Measurements from ENCODE around the gene TMEM60.

TMEM60 gene

DNA sequence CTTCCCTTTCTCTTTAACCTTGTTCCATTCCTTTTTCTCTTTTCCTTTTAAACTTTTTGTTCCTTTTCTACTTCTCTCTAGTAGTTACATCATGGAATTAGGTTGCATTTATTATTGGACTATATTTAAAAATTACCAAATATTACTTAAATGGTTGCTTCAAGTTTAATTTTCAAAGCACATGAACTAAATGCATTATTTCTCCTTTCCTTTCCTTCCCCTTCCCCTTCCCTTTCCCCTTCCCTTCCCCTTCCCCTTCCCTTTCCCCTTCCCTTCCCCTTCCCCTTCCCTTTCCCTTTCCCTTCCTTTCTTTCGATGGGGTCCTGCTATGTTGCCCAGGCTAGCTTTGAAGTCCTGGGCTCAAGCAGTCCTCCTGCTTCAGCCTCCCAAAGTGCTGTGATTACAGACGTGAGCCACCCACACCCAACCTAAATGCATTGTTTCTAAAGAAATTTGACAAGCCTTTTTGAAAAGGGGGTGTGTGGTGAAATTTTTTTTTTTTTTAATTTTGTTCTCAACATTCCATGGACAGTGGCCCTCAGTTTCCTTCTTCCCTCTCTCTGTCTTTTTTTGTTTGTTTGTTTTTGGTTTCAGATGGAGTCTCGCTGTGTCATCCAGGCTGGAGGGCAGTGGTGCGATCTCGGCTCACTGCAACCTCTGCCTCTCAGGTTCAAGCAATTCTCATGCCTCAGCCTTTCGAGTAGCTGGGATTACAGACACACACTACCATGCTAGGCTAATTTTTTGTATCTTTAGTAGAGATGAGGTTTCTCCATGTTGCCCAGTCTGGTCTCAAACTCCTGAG is 31.2 kb downstream of the TMEM60 start:
- no peak for DNase-seq

DNA sequence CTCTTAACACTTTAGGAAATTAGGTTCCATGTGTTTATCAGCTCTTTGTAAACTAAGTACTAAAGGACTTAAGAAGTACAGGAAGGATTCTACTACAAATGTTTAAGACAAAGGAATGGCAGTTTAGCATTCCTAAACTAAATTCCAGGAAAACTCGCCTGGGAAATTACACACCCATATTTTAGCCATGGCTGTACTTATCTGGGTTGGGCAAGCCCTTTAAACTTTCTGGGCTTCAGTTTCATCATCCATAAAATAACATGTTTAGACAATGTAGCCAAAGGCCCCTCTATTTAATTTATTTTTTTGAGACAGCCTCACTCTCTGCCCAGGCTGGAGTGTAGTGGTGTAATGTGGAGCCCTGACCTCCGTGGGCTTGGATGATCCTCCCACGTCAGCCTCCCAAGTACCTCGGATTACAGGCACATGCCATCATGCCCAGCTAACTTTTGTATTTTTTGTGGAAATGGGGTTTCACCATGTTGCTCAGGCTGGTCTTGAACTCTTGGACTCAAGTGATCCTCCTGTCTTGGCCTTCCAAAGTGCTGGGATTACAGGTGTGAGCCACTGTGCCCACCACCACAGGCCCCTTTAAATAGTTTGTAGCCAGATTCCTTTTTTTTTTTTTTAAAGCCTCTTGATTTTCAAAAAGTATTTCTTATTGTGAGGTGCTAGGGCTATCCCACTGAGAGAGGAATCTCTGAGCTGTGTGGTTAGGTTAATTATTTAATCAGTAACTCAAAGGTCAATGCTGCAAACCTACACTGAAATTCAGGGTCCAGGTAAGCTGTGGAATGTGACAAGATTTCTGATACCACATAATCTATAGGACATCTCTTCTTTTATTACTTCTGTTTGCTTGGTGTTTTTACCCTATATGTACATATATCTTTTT is 32.1 kb downstream of the TMEM60 start:
- DNase-seq = no peak

DNA sequence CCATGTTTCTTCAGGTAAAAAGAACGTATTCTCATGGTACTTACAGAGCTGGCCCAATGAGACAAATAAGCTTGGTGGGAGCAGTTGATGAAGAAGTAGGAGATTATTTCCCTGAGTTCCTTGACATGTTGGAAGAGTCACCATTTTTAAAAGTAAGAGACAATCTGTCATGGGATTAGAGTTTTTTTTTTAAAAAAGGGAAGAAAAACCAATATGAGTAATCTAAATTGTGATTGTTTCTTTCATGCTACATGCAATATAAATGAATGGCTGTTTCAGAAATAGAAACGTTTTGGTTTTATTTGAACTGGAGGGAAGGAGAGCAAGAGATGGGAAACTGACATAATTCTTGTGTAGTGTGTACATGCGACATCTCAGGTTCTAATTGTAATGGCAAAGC is 32.8 kb downstream of the TMEM60 start:
- no peak for DNase-seq

DNA sequence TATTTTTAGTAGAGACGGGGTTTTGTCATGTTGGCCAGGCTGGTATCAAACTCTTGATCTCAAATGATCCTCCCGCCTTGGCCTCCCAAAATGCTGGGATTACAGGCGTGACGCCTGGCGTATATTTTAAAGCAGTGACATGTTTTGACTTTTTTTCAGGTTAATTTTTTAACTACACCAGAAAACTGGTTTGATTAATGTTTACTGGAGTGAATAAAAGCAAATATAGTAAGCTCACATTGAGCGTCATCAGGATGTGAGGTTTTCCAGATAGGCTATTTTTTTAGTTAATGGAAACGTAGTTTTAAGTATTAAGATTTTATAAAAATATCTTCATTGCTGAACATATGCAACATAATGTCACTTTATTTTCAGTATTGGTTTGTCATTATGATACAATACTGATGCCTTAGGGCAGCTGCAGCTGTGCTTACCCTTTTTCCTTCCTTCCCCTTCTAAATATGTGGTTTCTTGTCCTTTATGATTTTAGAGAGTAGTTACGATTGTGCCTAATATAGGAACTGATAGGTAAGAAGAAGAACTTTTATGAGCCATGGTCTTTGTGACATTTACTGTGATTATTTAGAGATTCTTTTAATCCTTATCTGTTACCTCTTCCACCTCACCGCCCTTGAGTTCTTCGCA is 37.3 kb downstream of the TMEM60 start:
- no peak for DNase-seq

DNA sequence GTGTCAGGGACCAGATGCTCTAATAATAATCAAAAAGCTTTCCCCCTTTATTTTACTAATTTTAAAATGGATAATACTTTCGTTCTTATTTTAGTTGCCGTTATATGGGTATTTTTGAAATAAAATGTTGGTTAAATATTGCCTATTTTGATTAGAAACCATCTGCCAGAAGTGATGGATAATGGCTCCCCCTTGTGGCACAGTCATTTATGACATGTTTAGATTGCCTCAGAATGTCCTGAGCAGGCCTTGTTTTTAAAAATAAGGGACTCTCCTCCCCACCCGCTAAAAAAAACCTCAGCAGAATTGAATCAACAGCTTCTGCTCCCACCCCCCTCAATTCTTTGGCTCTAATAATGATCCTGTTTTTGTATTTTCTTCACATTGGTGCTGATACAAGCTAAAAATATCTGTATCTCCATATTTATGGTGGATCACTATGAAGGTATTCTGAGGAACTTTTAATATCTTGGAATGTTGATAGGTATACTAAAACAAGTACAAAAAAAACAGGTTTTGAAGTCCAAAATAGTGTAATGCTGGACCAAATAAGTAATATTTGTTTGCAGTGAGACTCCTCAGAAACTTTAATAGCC is 38.8 kb downstream of the TMEM60 start:
- peak; percentile 74 for DNase-seq

DNA sequence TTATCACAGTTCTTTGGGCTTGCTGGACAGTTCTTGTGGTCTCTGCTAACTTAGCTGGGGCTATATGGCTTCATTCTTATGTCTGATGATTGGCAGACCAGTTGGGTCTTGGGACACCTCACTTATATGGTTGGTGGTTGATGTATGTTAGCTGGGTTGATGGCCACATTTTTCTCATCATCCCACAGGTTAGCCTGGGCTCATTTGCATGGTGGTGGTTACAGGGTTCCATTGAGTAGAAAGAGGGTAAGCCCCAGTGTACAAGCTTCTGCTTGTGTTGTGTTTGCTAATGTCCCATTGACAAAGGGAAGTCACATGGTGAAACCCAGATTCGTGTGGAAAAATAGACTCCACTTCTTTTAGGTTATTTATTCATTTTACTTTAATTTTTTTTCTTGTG is 40.6 kb downstream of the TMEM60 start:
- DNase-seq = peak; percentile 2

DNA sequence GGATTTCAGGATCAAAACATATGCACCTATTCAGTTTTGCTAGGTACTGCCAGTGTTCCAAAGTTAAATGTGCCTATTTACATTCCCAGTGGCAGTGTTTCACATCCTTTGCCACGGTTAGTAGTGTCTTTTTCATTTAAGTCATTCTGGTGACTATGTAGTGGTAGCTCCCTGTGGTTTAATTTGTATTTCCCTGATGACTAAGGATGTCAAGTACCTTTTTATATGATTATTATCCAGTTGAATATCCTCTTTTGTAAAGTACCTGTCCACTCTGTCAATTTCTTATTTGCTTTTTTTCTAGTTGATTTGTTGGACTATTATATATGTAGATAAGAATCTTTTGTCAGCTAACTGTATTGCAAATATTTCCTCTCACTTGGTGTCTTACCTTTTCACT is 45.1 kb downstream of the TMEM60 start:
- no peak for DNase-seq

DNA sequence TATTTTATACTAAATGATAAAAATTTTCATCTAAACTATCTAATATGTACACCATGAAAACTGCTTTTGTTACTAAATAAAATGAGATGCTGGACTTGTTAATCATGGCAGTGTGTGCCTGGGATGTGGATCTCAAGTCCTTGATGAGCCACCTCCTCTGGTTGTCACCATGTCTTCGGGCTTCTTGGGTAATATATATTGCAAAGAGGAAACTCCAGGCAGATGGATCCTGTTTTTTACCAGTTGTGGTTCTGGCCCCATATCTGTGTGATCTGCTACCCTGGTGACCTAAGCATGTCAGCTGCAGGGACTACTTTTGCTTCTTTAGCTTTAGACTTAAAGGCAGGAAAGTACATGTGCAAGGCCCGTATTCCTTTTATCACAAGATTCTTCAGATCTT is 46.2 kb downstream of the TMEM60 start:
- no peak for DNase-seq

DNA sequence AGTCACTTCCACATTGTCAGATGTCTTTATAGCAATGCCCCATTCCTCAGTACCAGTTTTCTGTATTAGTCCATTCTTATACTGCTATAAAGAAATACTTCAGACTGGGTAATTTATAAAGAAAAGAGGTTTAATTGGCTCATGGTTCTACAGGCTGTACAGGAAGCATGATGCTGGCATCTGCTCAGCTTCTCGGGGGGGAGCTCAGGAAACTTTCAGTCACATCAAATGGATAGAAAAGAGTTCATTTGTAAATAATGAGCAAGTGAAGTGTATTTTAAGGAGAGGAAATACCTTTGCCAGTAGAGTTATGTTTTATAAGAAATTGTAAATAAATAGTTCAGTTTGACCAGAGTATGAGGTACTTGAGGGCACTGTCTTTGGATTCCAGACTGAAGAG is 50.5 kb downstream of the TMEM60 start:
- DNase-seq = no peak

DNA sequence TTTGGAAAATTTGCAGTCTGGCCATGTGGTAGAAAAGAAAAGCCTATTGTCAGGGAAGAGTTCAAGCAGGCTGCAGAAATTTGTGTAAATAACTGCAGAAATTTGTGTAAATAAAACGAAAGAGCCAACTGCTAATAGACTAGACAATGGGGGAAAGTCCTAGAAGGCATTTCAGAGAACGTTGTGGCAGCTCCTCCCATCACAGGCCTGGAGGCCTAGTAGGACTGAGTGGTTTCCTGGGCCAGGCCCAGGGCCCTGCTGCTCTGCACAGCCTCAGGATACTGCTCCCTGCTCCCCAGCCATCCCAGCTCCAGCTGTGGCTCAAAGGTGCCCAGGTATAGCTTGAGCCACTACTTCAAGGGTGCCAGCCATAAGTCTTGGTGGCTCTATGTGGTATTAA is 51.1 kb downstream of the TMEM60 start:
- DNase-seq = no peak

DNA sequence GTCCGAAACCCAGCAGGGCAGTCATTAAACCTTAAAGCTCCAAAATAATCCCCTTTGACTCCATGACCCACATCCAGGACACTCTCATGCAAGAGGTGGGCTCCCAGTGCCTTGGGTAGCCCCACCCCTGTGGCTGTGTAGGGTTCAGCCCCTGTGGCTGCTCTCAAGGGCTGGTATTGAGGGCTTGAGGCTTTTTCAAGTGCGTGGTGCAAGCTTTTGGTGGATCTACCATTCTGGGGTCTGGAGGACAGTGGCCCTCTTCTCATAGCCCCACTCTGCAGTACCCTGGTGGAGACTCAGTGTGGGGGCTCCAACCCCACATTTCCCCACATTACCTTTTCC is 51.4 kb downstream of the TMEM60 start:
- no peak for DNase-seq

DNA sequence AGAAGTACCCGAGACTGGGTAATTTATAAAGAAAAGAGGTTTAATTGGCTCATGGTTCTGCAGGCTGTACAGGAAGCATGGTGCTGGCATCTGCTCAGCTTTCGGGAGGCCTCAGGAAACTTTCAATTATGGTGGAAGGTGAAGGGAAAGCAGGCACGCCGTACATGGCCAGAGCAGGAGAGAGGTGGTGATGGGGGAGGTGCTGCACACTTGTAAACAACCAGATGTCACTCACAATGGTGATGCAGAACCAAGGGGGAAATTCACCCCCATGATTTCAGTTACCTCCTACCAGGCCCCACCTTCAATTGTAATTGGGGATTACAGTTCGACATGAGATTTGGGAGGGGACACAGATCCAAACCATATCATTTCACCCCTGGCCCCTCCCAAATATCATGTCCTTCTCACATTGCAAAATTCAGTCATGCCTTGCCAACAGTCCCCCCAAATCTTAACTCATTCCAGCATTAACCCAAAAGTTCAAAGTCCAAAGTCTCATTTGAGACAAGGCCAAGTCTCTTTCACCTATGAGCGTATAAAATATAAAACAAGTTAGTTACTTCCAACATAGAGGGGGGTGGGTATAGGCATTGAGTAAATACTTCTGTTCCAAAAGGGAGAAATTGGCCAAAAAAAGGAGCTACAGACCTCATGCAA is 51.9 kb downstream of the TMEM60 start:
- DNase-seq = no peak

DNA sequence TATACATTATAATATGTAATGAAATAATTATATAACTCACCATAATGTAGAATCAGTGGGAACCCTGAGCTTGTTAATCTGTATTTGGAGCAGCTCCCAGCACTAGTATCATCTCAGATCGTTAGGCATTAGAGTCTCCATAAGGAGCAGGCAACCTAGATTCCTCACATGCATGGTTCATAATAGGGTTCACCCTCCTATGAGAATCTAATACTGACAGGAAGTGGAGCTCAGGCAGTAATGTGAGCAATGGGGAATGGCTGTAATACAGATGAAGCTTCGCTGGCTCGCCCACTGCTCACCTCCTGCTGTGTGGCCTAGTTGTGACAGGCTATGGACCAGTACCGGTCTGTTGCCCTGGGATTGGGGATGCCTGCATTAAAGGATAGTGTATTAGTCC is 52.5 kb downstream of the TMEM60 start:
- DNase-seq = no peak
